ENCODE measurements around the gene FERMT3. TPM values are rescaled to one million over a fixed set of nuclear protein-coding genes. Genes with fewer than 3 reads are reported as not detected.

The FERMT3 gene
- total RNA-seq, 1 experiment from 2014 or later, result 10.6 TPM

- Histone ChIP-seq H4K20me1 (ENCODE audit: control insufficient read depth, insufficient read depth, insufficient read length) (no peaks in the 10 kb centered on the region), H3K18ac (ENCODE audit: insufficient read length, low read depth, low read length) (no peak overlapping the region), H3K23me2 (ENCODE audit: insufficient read length, low read depth, low read length, poor library complexity, severe bottlenecking) (no peaks in the 10 kb centered on the region), H3K79me2 (ENCODE audit: insufficient read depth, low read length) (no peaks in the 10 kb centered on the region), H3K4ac (ENCODE audit: low read depth, low read length) (no peak overlapping the region), H3K27ac (ENCODE audit: insufficient read length, low read depth, low read length) (no peak overlapping the region), H2BK12ac (ENCODE audit: insufficient read length, low read depth, low read length) (no peak overlapping the region), H3K79me1 (ENCODE audit: insufficient read depth, low read depth, low read length, poor library complexity, severe bottlenecking) (no peaks in the 10 kb centered on the region), H2BK5ac (ENCODE audit: insufficient read length, low read length) (no peak overlapping the region), H4K8ac (replicated peaks; ENCODE audit: insufficient read length, low read depth, low read length) (no peak overlapping the region), H3K23ac (ENCODE audit: insufficient read length, low read depth, low read length) (no peak overlapping the region), H3K56ac (ENCODE audit: insufficient read length, low read depth, low read length) (no peak overlapping the region), H3K4me1 (ENCODE audit: insufficient read depth, low read length) (no peaks in the 10 kb centered on the region), H3T11ph (ENCODE audit: low read length) (no peak overlapping the region), H2BK120ac (ENCODE audit: low read depth, low read length, poor library complexity, severe bottlenecking) (no peak overlapping the region), H2AFZ (ENCODE audit: low read length) (no peak overlapping the region), H4K5ac (ENCODE audit: insufficient read length, low read depth, low read length) (no peak overlapping the region), H3K27me3 (ENCODE audit: insufficient read depth, low read length) (no peaks in the 10 kb centered on the region), H3K4me2 (ENCODE audit: insufficient read depth, insufficient read length, low read length) (no peak overlapping the region), H3K14ac (ENCODE audit: insufficient read depth, low read length) (no peak overlapping the region), H3K9ac (ENCODE audit: extremely low read depth, insufficient read length, low read length) (no peak overlapping the region), H4K91ac (ENCODE audit: insufficient read length, low read depth, low read length) (no peak overlapping the region), H2BK15ac (ENCODE audit: low read depth, low read length) (no peak overlapping the region), H3K9me3 (ENCODE audit: control insufficient read depth, low read depth, low read length) (no peaks in the 10 kb centered on the region), H2BK20ac (ENCODE audit: low read depth, low read length, poor library complexity, severe bottlenecking) (no peak overlapping the region), H2AK5ac (ENCODE audit: insufficient read length, low read length) (no peak overlapping the region)
- Mint-ChIP-seq H3K9me3 (no peaks in the 10 kb centered on the region; a peak in 1 of 5 replicates), H3K4me1 (peaks cover 12% of the 10 kb centered on the region in 2 experiments), H3K4me3 (no peak overlapping the region), H3K27ac (peak overlapping the region in 2 of 3 experiments; percentile 74 to 82; a peak in 4 of 7 replicates), H3K36me3 (ENCODE audit: insufficient read depth in 1 of 3, low read depth in 3 of 3) (peaks cover 16 to 56% (median 50%) of the 10 kb centered on the region in 3 experiments), H3K27me3 (ENCODE audit: low read depth) (no peaks in the 10 kb centered on the region)
- WGBS (ENCODE audit: extremely low coverage, insufficient read length, low lambda C conversion rate), result no CpG with 5 or more reads among the region's 23 CpGs
- TF ChIP-seq CTCF (conservative IDR thresholded peaks at IDR 0.05), result no peak
- no peak for DNase-seq
Measured at GRCh38 chr11:64208086-64208795, 1.7 kb downstream of the FERMT3 start.
